GM12878 (cell line): ENCODE results near the gene DCPS. TPM values are rescaled to one million over a fixed set of nuclear protein-coding genes. Genes with fewer than 3 reads are reported as not detected.

ENCODE experiments used
- YBX1 ChIP-seq: fragments of 450-650 bp; IDR thresholded peaks from 2 replicates; pipeline ENCODE4 v1.6.1; 2016; ENCODE audit warnings: antibody characterized with exemption
- ZNF24 ChIP-seq: fragments of 450-650 bp; IDR thresholded peaks from 2 replicates; pipeline ENCODE4 v1.6.1; 2017; ENCODE audit warnings: antibody characterized with exemption, mild to moderate bottlenecking
- polyA plus RNA-seq, 11 experiments: library from polyadenylated mRNA; depleted of rRNA in 4 of 11; unstranded in 6 of 11; stranded (reverse) in 5 of 11; fragments of >200 nt; fragmentation: Nextera tagmentation in 4 of 11; fragmentation: Illumina TruSeq in 1 of 11; extraction: Ambion mirVana in 4 of 11; extraction: Trizol in 1 of 11; gene quantifications; 1 replicate in 1 of 11; 2 replicates in 10 of 11; pipeline versions ENCODE4 v1.2.1 to v1.2.3, GENCODE V29; 2011 to 2016; ENCODE audit warnings: inconsistent platforms in 2 of 11, missing spikeins in 2 of 11, low read depth in 1 of 11
- total RNA-seq, 4 experiments: library from RNA; depleted of rRNA in 3 of 4; stranded (reverse); fragments of >200 nt in 3 of 4; fragmentation: Illumina TruSeq in 1 of 4; extraction: Trizol in 1 of 4; gene quantifications; 2 replicates each; pipeline versions ENCODE4 v1.2.1 to v1.2.3, GENCODE V29; 2013 to 2021
- TF ChIP-seq, protein P1 (sequence below): fragments of 450-650 bp; IDR thresholded peaks from 2 replicates; pipeline ENCODE4 v1.6.1; 2017; ENCODE audit warnings: mild to moderate bottlenecking, moderate library complexity
- TF ChIP-seq, protein P2 (sequence below): fragments of 450-650 bp; formaldehyde crosslinking; IDR thresholded peaks from 2 replicates; pipeline ENCODE4 v1.4.0; 2020; ENCODE audit warnings: mild to moderate bottlenecking, moderate library complexity
- TF ChIP-seq, protein P3 (sequence below): IDR thresholded peaks from 2 replicates; pipeline ENCODE4 v1.6.1; 2012; ENCODE audit warnings: low read depth, low read length, improper control_type of control experiment

DCPS gene
- total and polyA plus RNA-seq, 10 of the 15 experiments (the other 5 are each of a cell fraction or from before 2014, with no cell fraction given) = 23.5 to 101 (median 67.4) TPM

DNA sequence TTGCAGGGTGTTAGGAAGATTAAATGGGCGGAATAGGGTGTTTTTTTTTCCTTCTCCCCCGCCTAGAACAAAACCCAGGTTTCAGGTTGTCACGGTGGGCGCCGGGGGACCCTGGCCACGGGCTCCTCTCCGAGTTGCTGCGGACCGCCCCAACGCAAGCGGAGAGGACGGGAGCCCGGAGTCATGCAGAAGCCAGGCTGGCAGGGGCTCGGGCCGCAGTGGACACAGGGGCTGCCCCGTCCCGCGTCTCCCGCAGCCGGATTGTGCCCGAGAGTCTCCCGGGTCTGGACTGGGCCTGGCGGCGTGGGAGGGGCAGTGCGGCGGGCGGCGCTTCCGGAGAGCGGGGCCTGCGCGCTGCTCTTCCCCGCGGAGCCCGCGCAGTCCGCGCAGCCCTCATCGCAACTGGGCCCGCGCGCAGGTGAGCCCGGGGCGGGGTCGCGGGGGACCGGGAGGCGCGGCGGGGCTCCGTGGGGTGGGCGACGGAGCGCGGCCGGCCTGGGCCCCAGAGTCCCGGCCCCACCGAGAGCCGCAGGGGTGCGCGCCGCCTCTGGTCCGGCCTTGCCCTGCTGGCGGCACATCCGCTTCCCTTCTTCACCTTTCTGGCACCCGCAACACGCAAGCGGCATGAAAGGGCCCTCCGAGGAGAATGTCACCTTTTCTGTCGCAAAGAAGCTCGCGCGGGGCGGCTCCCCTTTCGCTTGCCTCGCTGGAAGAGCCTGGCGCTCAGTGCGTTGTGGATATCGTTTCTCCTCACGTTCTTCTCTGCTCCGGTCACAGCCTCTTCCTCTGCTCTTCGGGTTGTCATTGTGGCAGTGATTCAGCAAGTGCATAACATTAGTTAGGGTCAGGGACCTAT is 20.9 kb upstream of the DCPS start, which contains the start of gene TIRAP (continued):
- TF ChIP-seq, protein P1, sequence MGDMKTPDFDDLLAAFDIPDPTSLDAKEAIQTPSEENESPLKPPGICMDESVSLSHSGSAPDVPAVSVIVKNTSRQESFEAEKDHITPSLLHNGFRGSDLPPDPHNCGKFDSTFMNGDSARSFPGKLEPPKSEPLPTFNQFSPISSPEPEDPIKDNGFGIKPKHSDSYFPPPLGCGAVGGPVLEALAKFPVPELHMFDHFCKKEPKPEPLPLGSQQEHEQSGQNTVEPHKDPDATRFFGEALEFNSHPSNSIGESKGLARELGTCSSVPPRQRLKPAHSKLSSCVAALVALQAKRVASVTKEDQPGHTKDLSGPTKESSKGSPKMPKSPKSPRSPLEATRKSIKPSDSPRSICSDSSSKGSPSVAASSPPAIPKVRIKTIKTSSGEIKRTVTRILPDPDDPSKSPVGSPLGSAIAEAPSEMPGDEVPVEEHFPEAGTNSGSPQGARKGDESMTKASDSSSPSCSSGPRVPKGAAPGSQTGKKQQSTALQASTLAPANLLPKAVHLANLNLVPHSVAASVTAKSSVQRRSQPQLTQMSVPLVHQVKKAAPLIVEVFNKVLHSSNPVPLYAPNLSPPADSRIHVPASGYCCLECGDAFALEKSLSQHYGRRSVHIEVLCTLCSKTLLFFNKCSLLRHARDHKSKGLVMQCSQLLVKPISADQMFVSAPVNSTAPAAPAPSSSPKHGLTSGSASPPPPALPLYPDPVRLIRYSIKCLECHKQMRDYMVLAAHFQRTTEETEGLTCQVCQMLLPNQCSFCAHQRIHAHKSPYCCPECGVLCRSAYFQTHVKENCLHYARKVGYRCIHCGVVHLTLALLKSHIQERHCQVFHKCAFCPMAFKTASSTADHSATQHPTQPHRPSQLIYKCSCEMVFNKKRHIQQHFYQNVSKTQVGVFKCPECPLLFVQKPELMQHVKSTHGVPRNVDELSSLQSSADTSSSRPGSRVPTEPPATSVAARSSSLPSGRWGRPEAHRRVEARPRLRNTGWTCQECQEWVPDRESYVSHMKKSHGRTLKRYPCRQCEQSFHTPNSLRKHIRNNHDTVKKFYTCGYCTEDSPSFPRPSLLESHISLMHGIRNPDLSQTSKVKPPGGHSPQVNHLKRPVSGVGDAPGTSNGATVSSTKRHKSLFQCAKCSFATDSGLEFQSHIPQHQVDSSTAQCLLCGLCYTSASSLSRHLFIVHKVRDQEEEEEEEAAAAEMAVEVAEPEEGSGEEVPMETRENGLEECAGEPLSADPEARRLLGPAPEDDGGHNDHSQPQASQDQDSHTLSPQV = no peak
- TF ChIP-seq YBX1 (no peak), ZNF24 (0 out of 2 replicates have a peak, but pooled peaks have one; percentile 61)
- TF ChIP-seq, protein P2, sequence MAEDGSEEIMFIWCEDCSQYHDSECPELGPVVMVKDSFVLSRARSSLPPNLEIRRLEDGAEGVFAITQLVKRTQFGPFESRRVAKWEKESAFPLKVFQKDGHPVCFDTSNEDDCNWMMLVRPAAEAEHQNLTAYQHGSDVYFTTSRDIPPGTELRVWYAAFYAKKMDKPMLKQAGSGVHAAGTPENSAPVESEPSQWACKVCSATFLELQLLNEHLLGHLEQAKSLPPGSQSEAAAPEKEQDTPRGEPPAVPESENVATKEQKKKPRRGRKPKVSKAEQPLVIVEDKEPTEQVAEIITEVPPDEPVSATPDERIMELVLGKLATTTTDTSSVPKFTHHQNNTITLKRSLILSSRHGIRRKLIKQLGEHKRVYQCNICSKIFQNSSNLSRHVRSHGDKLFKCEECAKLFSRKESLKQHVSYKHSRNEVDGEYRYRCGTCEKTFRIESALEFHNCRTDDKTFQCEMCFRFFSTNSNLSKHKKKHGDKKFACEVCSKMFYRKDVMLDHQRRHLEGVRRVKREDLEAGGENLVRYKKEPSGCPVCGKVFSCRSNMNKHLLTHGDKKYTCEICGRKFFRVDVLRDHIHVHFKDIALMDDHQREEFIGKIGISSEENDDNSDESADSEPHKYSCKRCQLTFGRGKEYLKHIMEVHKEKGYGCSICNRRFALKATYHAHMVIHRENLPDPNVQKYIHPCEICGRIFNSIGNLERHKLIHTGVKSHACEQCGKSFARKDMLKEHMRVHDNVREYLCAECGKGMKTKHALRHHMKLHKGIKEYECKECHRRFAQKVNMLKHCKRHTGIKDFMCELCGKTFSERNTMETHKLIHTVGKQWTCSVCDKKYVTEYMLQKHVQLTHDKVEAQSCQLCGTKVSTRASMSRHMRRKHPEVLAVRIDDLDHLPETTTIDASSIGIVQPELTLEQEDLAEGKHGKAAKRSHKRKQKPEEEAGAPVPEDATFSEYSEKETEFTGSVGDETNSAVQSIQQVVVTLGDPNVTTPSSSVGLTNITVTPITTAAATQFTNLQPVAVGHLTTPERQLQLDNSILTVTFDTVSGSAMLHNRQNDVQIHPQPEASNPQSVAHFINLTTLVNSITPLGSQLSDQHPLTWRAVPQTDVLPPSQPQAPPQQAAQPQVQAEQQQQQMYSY (CRISPR knock-in tag) = no peak
- TF ChIP-seq, protein P3, sequence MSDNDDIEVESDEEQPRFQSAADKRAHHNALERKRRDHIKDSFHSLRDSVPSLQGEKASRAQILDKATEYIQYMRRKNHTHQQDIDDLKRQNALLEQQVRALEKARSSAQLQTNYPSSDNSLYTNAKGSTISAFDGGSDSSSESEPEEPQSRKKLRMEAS = no peak
- TF ChIP-seq, all 136 proteins: peak for 24
